Measurements from ENCODE around the gene SH3BP5L. TPM values are rescaled to one million over a fixed set of nuclear protein-coding genes. Genes with fewer than 3 reads are reported as not detected.

SH3BP5L gene
- total and polyA plus RNA-seq, 8 donors: 6.1 to 15.8 (median 8.7) TPM

- FAIRE-seq (no peak), ATAC-seq (no peak), DNase-seq (no peak)
- 98 to 99% methylated on average over 3 of the region's 3 CpGs for WGBS, 2 donors
- H3K4me1 ChIP-seq: peaks cover 0 to 3% (median 0%) of the 10 kb centered on the region in 3 donors
- TF ChIP-seq CTCF (IDR thresholded peaks at IDR 0.05): no peak
- no peak overlapping the region for H3K4me3 ChIP-seq
- intact Hi-C loops (cut with DNase I): no loop called here
- H3K27ac ChIP-seq: no peak overlapping the region
- H3K9me3 ChIP-seq: no peaks in the 10 kb centered on the region
- H3K36me3 ChIP-seq: no peaks in the 10 kb centered on the region
- H3K27me3 ChIP-seq: no peaks in the 10 kb centered on the region
These were observed 46.2 kb upstream of the SH3BP5L start for GRCh38 chr1:248871837-248872401.

- peak; percentile 63 to 82 (median 78) for ATAC-seq
- no peak for FAIRE-seq
These were observed 37.5 kb upstream of the SH3BP5L start for GRCh38 chr1:248862998-248863881.

GRCh38 chr1:248862695-248862997 is 36.9 kb upstream of the SH3BP5L start:
- no peak for FAIRE-seq
- ATAC-seq: no peak
- Histone ChIP-seq H3K27ac (peak overlapping the region in 3 of 4 donors; percentile 33 to 73 (median 54)), H3K4me3 (peak overlapping the region; percentile 44 to 60 (median 54)), H3K36me3 (no peaks in the 10 kb centered on the region), H3K9me3 (no peaks in the 10 kb centered on the region), H3K4me1 (peaks cover 0 to 13% (median 5%) of the 10 kb centered on the region in 3 donors), H3K27me3 (no peaks in the 10 kb centered on the region)
- DNase-seq: no peak
- 5% methylated on average over 4 of the region's 4 CpGs for WGBS, 2 donors
- no peak for TF ChIP-seq CTCF (IDR thresholded peaks at IDR 0.05)
- intact Hi-C loops (cut with DNase I): no loop called here

More at GRCh38 chr1:248862998-248863881, 37.5 kb upstream of the SH3BP5L start:
- Histone ChIP-seq H3K27ac (peak overlapping the region; percentile 33 to 73 (median 58)), H3K36me3 (no peaks in the 10 kb centered on the region), H3K27me3 (no peaks in the 10 kb centered on the region), H3K9me3 (no peaks in the 10 kb centered on the region), H3K4me1 (peaks cover 0 to 10% (median 5%) of the 10 kb centered on the region in 3 donors), H3K4me3 (peak overlapping the region; percentile 44 to 60 (median 54))
- no peak for TF ChIP-seq CTCF (IDR thresholded peaks at IDR 0.05)
- WGBS, 2 donors: 11 to 15% methylated on average over 46 of the region's 46 CpGs
- DNase-seq: peak; percentile 79 to 92 (median 88)
- intact Hi-C loops (cut with DNase I): no loop called here

GRCh38 chr1:248861616-248862015 is 35.9 kb upstream of the SH3BP5L start:
- no peaks in the 10 kb centered on the region for H3K36me3 ChIP-seq
- FAIRE-seq (no peak), ATAC-seq (no peak), DNase-seq (no peak)
- H3K27me3 ChIP-seq: no peaks in the 10 kb centered on the region
- intact Hi-C loops (cut with DNase I): no loop called here
- no peak for TF ChIP-seq CTCF (IDR thresholded peaks at IDR 0.05)
- no peak overlapping the region for H3K4me3 ChIP-seq
- H3K27ac ChIP-seq: no peak overlapping the region
- H3K4me1 ChIP-seq: peaks cover 0 to 18% (median 5%) of the 10 kb centered on the region in 3 donors
- 68 to 81% methylated on average over 2 of the region's 2 CpGs for WGBS, 2 donors
- H3K9me3 ChIP-seq: no peaks in the 10 kb centered on the region

- H3K27ac ChIP-seq: no peak overlapping the region
- WGBS, 2 donors: 85 to 90% methylated on average over 4 of the region's 4 CpGs
- FAIRE-seq: no peak
These were observed 34.3 kb upstream of the SH3BP5L start for GRCh38 chr1:248860007-248860406.

More at GRCh38 chr1:248860007-248860406, 34.3 kb upstream of the SH3BP5L start:
- Histone ChIP-seq H3K4me1 (peaks cover 0 to 18% (median 5%) of the 10 kb centered on the region in 3 donors), H3K9me3 (no peaks in the 10 kb centered on the region), H3K4me3 (no peak overlapping the region), H3K36me3 (no peaks in the 10 kb centered on the region), H3K27me3 (no peaks in the 10 kb centered on the region)
- no peak for ATAC-seq
- no peak for TF ChIP-seq CTCF (IDR thresholded peaks at IDR 0.05)
- intact Hi-C loops (cut with DNase I): no loop called here
- no peak for DNase-seq
